Left forelimb (tissue), 1 donor: ENCODE measurements around the gene FCER1A.
"Not testable (repeated sequence)": the region's sequence is repeated elsewhere in the genome, so short reads cannot be mapped to it uniquely, and the experiment has no call there.

Source experiments
- DNase-seq: peaks from one replicate; pipeline ENCODE4 v3.0.0-alpha.2; 2018; ENCODE audit warnings: low spot score

The FCER1A gene

DNA sequence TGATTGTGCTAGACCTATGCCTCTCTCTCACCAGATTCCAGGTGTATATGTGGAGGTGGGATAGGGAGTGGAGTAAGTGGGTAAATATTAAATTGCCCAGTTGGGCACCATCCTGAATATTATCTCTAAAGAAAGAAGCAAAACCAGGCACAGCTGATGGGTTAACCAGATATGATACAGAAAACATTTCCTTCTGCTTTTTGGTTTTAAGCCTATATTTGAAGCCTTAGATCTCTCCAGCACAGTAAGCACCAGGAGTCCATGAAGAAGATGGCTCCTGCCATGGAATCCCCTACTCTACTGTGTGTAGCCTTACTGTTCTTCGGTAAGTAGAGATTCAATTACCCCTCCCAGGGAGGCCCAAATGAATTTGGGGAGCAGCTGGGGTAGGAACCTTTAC is at the start of gene FCER1A:
TSS of gene FCER1A (plus strand) at position 242 of the 400 bp plus-strand sequence. CDS start at position 271, 29 bp downstream.
- no peak for DNase-seq

DNA sequence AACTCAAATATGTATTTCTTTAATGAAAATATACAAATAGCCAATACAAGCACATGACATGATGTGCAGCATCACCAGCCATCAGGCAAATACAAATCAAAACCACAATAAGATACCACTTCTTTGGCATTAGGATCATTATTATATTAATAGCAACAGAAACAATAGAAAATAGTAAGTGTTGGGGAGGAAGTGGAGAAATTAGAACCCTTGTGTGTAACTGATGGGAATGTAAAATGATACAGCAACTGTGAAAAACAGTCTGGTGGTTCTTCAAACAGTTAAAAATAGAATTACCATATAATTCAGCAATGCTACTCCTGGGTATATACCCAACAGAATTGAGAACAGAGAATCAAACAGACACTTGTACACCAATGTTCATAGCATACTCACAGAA is 40.8 kb upstream of the FCER1A start:
- no peak for DNase-seq

DNA sequence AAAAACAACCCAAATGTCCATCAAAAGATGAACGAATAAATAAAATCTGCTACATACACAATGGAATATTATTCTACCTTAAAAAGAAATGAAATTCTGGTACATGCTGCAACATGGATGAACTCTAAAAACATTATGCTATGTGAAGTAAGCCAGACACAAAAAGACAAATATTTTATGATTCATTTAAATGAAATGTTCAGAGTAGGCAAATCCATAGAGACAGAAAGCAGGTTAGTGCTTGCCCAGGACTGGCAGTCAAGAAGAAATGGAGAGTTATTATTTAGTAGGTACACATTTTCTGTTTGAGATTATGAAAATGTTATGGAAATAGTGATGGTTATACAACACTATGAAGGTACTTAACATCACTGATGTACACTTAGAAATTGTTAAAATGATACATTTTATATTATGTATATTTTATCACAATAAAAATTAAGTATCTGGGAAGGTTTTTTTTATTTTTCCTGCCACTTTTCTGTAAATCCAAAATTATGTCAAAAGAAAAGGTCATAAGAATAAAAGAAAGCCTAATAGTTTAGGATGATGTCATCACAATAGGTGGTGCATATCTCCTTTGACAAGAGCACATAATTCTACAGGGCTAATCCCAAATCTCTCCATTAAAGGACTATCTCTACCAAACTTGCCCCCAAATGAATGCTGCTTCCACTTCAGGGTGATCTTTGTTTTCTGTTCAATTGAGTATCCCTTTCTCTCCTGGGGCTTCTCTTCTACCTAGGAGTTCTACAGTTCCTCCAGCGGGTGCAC is 40.2 kb upstream of the FCER1A start:
- DNase-seq = no peak

DNA sequence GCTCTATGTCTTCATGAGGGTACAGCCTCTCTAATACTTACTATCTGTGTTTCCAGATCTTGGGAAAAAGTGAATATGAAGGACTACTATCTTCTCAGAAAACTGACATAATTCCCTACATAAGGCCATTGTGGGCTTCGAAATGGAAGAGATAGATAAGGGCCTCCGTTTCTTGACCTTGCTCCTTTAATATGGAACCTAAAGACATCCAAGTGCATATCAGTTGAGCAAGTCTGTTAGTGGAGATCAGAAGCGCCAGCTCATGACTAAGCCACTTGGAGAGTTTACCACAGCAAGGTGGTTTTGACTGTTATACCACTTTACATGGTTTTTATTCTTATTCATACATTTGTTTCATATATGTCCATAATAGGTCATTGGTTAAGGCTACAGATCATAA is 35.3 kb upstream of the FCER1A start:
- DNase-seq = no peak

DNA sequence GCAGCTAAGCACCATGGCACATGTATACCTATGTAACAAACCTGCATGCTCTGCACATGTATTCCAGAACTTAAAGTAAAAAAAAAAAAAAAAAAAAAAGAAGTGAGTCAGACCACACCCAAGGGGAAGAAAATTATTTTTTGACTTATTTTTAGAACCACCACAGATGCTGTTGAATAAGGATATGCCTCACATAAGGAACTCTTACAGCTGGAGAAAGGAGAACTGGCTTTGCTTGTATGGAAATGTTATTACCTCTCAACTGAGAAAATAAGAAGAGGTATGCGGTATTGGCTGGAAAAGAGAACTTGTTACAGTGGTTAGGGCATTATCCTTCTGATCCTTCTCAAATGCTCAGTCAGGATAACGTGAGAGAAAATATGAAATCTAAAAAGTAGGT is 27.5 kb upstream of the FCER1A start:
- no peak for DNase-seq

DNA sequence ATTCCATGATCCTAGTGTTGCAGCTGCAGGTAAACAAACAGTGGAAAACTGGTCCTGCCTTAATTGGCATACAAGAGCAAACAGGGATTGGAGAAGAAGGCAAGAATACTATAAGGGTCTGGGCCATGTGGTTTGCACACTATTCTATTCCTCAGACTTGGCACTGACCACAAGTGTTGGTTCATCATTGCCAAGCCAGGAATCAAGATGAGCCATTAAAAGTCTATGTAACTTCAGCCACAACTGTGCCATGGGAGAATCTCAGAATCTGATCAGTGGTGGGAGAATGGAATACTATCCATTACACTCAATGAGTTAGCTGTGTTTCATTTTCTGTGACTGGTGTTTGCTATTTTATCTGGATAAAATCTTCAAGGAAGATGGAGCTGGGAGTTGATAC is 26.2 kb upstream of the FCER1A start:
- no peak for DNase-seq

DNA sequence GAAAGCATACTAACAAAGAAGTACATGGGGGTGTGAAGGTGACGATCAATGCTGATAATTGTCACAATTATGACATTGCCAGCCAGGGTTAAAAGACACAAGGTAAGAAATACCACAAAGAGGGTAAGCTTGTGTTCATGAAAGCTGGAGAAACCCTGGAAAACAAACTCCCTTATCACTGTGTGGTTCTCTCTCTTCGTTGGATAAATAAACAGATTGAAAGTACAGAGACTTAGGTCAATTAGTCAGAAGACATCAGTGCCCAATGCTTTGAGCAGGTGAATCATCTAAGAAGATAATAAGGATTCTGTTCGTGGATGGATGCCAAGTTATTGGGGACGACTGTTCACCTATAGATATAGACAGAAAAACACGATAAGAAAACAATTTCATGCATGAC is 22.4 kb upstream of the FCER1A start:
- DNase-seq = no peak

DNA sequence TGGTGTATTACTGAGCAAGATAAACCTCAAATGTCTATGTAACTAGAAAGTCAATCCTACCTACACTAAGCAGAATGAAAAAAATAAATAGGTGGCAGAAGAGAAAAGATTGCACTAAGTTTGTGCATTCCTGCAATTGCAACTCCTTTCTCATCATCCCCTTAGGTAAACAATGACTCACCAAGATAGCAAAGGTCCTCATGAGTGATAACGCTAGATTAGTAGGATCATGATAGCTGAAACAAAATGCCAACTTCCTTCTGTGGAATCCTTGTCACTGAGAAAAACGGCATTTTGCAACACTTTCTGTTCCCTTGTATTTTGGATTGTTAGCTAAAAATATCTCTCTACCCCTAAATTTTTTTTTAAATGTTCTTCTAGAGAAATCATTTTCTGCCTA is 20.0 kb upstream of the FCER1A start:
- no peak for DNase-seq

DNA sequence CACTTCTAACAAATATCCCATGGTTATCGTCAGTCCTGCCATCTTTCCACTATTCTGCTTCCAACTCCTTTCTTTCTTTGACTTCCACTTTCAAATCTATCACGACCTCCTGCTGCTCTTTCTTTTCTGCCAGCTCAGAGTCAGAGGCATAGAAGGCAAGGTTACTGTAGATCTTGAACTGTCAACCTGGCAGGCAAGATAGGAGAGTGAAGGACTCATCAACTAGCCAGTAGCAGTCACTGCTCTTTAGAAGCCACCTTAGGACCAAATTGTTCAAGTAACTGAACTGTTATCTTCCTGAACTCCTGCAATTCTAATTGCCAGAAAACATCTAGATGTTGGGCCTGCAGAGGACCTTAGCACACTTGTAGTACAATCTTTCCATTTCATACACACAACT is 13.1 kb upstream of the FCER1A start:
- DNase-seq = no peak

DNA sequence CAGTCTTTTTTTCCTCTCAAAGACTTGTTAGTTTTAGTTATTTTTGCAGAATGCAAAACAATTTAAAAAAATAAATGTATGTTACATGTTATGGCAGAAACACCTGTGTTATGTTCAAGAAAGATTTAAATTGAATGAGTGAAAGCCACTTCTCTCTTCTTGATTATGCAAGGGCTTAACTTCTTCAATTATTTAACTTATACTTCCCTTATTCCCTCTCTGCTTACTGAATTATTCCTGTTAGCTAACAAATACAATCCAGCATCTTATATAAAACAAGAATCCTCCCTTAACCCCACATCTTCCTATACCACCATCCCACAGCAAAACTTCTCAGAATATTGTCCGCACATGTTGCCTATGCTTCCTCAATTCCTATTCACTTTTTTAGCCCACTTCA is 10.7 kb upstream of the FCER1A start:
- DNase-seq = no peak

DNA sequence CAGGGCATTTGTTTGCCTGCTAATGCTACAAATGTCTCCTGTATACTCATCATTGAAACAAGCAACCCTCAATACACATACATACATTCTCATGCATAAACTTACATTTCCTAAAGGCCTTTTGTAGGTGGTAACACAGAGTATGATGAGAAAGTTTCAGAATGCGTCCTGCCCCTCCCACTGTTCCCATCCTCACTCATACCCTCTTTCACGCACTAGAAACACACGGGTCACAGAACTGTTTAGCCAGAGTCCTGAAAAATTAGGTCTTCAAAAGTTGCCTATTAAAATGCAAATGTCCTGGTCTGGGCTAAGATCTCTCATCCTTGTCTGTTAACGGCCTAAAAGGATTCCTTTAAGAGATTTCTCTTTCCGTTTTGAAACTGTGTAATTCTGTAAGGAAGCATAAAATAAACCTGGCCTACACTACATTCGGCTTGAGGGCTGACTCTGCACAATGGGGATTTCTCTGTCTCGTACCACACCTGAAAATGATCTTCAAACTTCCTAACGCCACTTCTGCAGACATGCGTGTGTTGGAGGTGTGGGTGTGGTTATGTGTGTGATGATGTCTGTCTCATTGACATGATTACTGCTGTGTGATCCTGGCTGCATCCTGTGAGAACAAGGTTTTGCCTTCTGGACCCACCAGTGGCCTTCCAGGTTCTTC is 5.3 kb upstream of the FCER1A start:
- no peak for DNase-seq

DNA sequence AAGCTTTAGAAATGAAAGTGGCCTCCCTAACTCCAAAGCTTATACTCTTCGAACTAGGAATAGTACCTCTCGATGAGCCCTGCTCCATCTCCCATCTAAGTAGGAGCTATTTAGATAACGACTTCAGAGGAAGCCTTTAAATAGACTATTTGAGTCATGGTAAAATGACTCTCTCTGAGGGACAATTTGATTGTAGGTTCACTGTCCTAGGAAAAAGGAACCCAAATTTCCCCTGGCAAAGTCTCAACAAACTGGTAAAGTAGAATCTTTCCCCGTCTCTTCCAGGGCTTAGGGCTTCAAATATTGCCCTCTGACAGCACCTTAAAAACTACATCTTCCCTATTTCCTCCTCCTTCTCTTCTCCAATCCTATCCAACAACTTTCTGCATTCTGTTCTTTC is 2.0 kb upstream of the FCER1A start:
- DNase-seq = no peak

DNA sequence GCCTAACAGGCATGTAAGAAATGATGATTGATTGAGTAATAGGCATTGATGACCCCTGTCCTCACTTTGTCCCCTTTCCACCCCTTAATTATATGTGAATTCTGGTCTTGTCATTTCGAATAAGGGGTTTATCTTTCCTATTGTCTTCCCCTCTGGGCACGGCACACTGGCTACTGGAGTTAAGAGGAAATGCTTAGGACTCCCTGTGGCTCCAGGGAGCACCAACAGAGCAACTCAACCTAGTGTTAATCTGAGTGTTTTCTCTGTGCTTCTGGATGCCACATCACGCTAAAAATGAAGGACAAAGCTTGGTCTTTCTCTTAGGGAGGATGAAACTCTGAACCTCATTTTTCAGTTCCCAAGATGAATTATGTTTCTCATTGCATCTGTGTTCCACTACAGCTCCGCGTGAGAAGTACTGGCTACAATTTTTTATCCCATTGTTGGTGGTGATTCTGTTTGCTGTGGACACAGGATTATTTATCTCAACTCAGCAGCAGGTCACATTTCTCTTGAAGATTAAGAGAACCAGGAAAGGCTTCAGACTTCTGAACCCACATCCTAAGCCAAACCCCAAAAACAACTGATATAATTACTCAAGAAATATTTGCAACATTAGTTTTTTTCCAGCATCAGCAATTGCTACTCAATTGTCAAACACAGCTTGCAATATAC is 5.3 kb downstream of the FCER1A start:
- DNase-seq = no peak

DNA sequence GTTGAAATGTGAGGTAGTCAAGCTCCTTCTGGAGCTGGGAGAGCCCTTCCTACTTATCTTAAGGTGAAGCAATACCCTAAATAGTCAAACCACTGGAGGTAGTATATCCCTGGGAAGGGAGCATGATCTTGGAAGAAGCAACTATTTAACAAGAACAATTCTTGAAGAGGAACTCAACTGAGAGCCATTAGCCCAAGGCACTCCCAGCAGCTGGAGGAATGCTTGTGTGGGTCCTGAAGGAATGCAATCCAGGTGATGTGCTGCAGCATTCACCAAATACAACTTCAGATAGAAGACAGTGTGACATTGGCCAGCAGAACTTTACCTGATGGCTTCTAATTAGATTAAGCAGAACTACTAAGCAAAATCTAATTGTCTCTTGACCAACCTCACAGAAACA is 9.5 kb downstream of the FCER1A start:
- DNase-seq = no peak

DNA sequence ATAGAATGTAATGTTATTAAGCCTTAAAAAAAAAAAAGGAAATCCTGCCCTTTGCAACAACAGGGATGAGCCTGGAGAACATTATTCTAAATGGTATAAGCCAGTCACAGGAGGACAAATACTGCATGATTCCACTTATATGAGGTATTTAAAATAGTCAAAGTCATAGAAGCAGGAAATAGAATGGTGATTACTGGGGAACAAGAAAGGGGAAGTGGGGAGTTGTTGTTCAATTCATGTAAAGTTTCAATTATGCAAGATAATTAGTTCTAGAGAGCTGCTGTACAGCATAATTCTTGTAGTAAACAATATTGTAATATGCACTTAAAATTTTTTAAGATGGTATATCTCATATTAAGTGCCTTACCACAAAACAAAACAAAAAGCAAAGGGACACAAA is 13.2 kb downstream of the FCER1A start:
- DNase-seq = no peak

DNA sequence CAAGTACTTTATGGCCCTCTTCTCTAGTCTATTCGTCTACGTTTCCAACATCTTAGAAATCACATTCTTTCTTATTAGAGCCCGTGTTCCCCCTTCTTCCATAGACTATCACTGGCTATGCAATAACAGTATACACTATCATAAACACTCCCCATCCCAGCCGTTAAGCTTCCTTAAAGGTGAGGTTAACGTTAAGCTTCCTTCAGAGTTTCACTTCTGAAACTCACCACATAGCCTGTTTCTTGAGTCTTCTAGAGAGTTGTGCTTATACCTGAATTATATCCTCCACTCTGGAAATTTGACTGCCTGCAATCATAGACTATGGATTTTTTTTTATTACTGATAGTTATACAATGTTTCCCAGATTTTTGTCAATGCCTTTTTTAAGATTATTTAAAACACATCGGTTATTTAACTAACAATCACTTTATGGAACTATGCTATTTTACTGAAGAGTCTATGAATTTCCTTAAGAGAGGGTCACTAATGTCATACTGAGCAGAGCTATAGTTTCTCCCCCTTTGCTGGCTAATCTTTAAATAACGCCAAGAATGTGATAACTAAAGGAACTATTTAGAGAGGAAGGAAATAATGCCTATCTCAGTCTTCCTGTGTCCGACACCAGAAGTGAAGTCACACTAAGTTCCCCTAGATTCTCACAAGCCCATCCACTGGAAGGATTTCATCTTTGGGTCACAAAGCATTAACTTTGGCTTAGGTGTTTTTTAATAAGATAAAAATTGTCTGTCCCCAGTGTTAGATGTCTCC is 16.8 kb downstream of the FCER1A start:
- no peak for DNase-seq

DNA sequence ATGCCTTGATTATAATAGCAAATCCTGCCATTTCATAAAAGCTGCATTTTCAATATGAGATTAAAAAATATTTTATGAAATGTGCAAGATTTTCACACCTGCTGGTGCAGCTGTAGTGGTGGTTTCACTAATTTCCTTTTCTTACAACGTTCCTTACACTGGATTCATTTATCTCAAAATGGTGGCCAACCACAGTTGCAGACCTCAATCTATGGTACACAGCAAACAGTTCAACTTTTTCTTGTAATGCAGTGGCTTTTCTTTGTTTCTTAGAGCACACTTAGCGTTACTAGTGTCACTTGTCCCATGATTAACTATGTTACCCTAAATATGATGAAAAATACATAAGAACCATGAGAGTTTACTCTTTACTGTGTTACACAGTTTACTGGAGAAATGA is 32.7 kb downstream of the FCER1A start:
- DNase-seq = no peak

DNA sequence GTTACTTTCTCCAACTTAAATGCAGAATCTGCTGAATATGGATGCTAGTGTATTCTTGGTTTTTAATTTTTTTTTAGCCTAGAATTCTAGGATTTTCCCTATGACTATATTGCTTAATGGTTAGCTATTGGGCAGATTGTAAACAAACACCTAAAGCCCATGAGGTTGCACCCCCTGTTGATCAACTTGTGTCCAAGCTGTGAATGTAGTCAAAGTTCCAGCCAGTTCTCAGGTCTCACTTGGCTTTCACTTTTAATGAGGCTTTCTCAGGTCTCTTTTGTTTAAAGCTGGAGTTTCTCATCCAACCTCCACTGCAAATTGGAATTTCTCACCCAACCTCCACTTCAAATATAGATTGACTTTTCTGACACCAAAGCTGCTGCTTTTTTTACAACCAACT is 35.9 kb downstream of the FCER1A start:
- no peak for DNase-seq

DNA sequence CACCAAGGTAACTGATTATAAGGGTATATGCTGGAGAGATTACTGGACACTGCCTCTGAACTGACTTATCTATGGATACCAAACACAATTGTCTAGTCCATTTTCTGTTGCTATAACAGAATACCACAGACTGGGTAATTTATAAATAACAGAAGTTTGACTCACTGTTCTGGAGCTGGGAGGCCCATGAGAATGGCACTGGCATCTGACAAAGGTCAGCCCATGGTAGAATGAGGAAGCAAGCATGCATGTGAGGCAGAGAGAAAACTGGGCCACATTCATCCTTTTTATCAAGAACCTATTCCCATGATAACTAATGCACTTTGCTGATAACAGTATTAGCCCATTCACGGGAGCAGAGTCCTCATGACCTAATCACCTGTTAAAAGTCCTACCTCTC is 37.4 kb downstream of the FCER1A start:
- DNase-seq = no peak

DNA sequence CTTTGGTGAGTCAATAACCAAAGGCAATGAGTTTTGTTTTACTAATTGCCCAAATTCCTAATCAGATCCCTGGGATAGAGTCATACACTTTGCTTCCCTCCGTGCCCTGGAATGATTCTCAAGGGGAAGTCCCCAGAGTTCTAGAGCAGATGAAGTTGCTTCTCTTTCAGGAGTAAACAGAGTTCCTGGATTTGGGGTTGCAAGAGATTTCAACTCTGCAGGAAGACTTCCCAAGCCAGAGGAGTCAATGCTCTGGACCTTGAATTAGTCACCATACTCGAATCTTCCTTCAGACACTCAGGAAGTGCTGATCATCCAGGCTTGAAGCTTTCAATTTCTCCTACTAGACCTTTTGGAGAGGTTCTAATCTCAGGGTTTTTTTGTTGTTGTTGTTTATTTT is 39.6 kb downstream of the FCER1A start:
- no peak for DNase-seq

DNA sequence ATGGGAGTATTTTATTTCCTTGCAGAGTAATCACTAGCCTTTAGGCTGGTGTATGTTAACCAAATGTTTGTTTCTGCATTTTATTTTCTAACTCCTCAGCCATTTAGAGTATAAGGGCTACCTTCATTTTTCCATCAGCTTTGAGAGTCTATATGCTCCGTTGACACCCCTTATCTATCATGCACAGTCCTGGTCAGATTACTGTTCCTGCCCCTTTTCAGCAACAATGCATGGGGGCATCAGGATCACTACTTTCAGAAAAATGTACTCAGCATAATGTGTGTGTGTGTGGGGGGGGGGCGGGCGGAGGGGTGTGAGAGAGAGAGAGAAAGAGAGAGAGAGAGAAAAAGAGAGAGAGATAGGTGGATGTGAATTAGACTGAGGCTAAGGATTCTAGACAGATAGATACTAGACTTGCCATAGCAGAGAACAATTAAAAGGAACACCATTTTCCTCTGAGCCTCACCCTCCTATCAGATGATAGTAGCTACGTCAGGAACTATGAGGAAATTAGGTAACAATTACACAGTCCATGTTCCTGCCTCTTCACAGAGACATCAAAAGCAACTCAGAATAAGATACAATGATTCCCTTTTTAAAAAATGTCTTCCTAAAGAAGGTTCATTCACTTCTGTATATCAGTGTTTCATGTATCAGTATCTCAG is 40.8 kb downstream of the FCER1A start:
- DNase-seq = no peak

DNA sequence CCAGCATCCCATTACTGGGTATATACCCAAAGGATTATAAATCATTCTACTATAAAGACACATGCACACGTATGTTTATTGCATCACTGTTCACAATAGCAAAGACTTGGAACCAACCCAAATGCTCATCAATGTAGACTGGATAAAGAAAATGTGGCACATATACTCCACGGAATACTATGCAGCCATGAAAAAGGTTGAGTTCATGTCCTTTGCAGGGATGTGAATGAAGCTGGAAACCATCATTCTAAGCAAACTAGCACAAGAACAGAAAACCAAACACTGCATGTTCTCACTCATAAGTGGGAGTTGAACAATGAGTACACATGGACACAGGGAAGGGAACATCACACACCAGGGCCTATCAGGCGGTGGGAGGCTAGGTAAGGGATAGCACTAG is 47.2 kb downstream of the FCER1A start:
- DNase-seq = not testable (repeated sequence)
